ENCODE results near the gene LAS1L.

Gene LAS1L

DNA sequence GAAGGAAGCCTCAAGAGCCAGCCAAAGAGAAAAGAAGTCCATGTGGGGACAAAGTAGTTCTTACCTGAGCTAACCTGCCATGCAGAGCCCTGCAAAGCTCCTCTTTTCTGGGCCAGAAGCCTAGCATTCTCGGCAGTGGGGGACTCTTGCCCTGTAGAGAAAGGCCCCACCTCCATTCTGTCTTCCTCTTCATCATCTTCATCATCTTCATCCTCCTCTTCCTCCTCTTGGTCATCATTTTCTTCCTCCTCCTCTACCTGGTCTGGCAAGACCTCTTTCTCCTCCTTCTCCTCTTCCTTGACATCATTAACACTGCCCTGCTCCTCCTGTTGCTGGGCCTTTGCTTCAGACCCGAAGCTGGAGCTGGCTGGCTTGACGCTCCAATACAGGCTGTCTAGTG is 16.7 kb downstream of the LAS1L start:
- Histone ChIP-seq H3K9me3 (ENCODE audit: low read length) (no peaks in the 10 kb centered on the region), H3K4me1 (ENCODE audit: insufficient read depth, low read length, severe bottlenecking) (no peaks in the 10 kb centered on the region), H3F3A (ENCODE audit: insufficient read depth, low read length) (no peaks in the 10 kb centered on the region), H3K27me3 (ENCODE audit: insufficient read depth, low read length) (no peaks in the 10 kb centered on the region), H3K79me2 (ENCODE audit: insufficient read depth, low read length) (no peaks in the 10 kb centered on the region), H3K36me3 (ENCODE audit: insufficient read depth, low read length) (peaks cover 56% of the 10 kb centered on the region), H3K27ac (ENCODE audit: low read depth, low read length, poor library complexity, severe bottlenecking) (no peak overlapping the region), H3K9me2 (ENCODE audit: low read depth, low read length) (no peaks in the 10 kb centered on the region), H4K20me1 (ENCODE audit: insufficient read depth, low read length) (no peaks in the 10 kb centered on the region), H3K9ac (ENCODE audit: low read length) (no peak overlapping the region), H3K4me2 (ENCODE audit: low read length) (no peak overlapping the region), H2AFZ (ENCODE audit: low read length) (no peak overlapping the region), H3K4me3 (ENCODE audit: low read depth, low read length, poor library complexity, severe bottlenecking) (no peak overlapping the region)
- TF ChIP-seq, protein P1, sequence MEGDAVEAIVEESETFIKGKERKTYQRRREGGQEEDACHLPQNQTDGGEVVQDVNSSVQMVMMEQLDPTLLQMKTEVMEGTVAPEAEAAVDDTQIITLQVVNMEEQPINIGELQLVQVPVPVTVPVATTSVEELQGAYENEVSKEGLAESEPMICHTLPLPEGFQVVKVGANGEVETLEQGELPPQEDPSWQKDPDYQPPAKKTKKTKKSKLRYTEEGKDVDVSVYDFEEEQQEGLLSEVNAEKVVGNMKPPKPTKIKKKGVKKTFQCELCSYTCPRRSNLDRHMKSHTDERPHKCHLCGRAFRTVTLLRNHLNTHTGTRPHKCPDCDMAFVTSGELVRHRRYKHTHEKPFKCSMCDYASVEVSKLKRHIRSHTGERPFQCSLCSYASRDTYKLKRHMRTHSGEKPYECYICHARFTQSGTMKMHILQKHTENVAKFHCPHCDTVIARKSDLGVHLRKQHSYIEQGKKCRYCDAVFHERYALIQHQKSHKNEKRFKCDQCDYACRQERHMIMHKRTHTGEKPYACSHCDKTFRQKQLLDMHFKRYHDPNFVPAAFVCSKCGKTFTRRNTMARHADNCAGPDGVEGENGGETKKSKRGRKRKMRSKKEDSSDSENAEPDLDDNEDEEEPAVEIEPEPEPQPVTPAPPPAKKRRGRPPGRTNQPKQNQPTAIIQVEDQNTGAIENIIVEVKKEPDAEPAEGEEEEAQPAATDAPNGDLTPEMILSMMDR (IDR thresholded peaks at IDR 0.05; ENCODE audit: low read length) = no peak
- no peak for TF ChIP-seq EZH2 (IDR thresholded peaks at IDR 0.05; ENCODE audit: borderline replicate concordance, low read length)

DNA sequence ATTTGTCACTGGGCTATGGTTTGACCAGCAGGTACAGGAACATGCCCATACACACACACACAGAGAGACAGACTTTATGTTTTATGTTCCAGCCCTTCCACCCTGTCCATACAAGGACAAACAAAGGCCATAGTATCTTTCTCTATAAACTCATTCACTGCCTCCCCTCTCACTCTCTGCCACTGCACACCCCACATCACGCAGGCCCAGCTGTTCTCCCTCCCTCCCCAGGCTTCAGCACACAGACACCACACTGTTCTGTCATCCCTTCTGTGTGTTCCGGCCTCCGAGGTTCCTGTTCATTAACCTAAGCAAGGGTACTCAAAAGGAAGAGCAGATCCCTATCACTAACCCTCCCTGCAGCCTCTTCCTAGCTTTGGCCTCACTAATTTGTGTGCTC is 17.8 kb downstream of the LAS1L start:
- Histone ChIP-seq H3K4me2 (ENCODE audit: low read length) (no peak overlapping the region), H3K27ac (ENCODE audit: low read depth, low read length, poor library complexity, severe bottlenecking) (no peak overlapping the region), H3K27me3 (ENCODE audit: insufficient read depth, low read length) (no peaks in the 10 kb centered on the region), H4K20me1 (ENCODE audit: insufficient read depth, low read length) (no peaks in the 10 kb centered on the region), H3K79me2 (ENCODE audit: insufficient read depth, low read length) (no peaks in the 10 kb centered on the region), H3K4me1 (ENCODE audit: insufficient read depth, low read length, severe bottlenecking) (no peaks in the 10 kb centered on the region), H3K9me3 (ENCODE audit: low read length) (no peaks in the 10 kb centered on the region), H2AFZ (ENCODE audit: low read length) (no peak overlapping the region), H3F3A (ENCODE audit: insufficient read depth, low read length) (no peaks in the 10 kb centered on the region), H3K9ac (ENCODE audit: low read length) (no peak overlapping the region), H3K9me2 (ENCODE audit: low read depth, low read length) (no peaks in the 10 kb centered on the region), H3K4me3 (ENCODE audit: low read depth, low read length, poor library complexity, severe bottlenecking) (no peak overlapping the region), H3K36me3 (ENCODE audit: insufficient read depth, low read length) (peaks cover 54% of the 10 kb centered on the region)
- TF ChIP-seq EZH2 (IDR thresholded peaks at IDR 0.05; ENCODE audit: borderline replicate concordance, low read length) = no peak
- TF ChIP-seq, protein P1 (IDR thresholded peaks at IDR 0.05; ENCODE audit: low read length) = no peak

- TF ChIP-seq, protein P1 (IDR thresholded peaks at IDR 0.05; ENCODE audit: low read length) = no peak
- no peak for TF ChIP-seq EZH2 (IDR thresholded peaks at IDR 0.05; ENCODE audit: borderline replicate concordance, low read length)
- Histone ChIP-seq H3F3A (ENCODE audit: insufficient read depth, low read length) (no peaks in the 10 kb centered on the region), H3K4me2 (ENCODE audit: low read length) (no peak overlapping the region), H3K79me2 (ENCODE audit: insufficient read depth, low read length) (no peaks in the 10 kb centered on the region), H3K27ac (ENCODE audit: low read depth, low read length, poor library complexity, severe bottlenecking) (no peak overlapping the region), H2AFZ (ENCODE audit: low read length) (no peak overlapping the region), H3K27me3 (ENCODE audit: insufficient read depth, low read length) (no peaks in the 10 kb centered on the region), H3K36me3 (ENCODE audit: insufficient read depth, low read length) (peaks cover 38% of the 10 kb centered on the region), H3K9ac (ENCODE audit: low read length) (no peak overlapping the region), H4K20me1 (ENCODE audit: insufficient read depth, low read length) (no peaks in the 10 kb centered on the region), H3K9me2 (ENCODE audit: low read depth, low read length) (no peaks in the 10 kb centered on the region), H3K9me3 (ENCODE audit: low read length) (no peaks in the 10 kb centered on the region), H3K4me1 (ENCODE audit: insufficient read depth, low read length, severe bottlenecking) (no peaks in the 10 kb centered on the region), H3K4me3 (ENCODE audit: low read depth, low read length, poor library complexity, severe bottlenecking) (no peak overlapping the region)
Measured at GRCh38 chrX:65513610-65514009, 21.0 kb downstream of the LAS1L start.

All from OCI-LY1 (cell line).